Lung (tissue), 12 donors: ENCODE data around the gene PATE4. TPM values are rescaled to one million over a fixed set of nuclear protein-coding genes. Genes with fewer than 3 reads are reported as not detected.
"Not testable (repeated sequence)": the region's sequence is repeated elsewhere in the genome, so short reads cannot be mapped to it uniquely, and the experiment has no call there.

Experiments
- ATAC-seq: fragments of 200-7000 bp; cut with Tn5 transposase; one replicate; pipeline ENCODE4 v1.9.1; 2020; ENCODE audit warnings: moderate number of reproducible peaks; ENCODE audit not compliant: insufficient read depth, low FRiP score
- DNase-seq, 3 donors: peaks; one replicate each; pipeline ENCODE4 v3.0.0-alpha.2; 2013 to 2017
- H3K27ac ChIP-seq, 2 donors: one replicate each; pipeline ENCODE4 v1.5.1; 2013; ENCODE audit warnings: mild to moderate bottlenecking in 2 of 2, moderate library complexity in 2 of 2, control low read depth in 1 of 2, inconsistent platforms in 1 of 2, low read depth in 1 of 2, low read length in 1 of 2
- H3K27me3 ChIP-seq, 3 donors: one replicate each; pipeline ENCODE4 v1.5.1; 2013; ENCODE audit warnings: low read length in 2 of 3; ENCODE audit not compliant: control insufficient read depth in 3 of 3, insufficient read depth in 3 of 3
- H3K36me3 ChIP-seq, 4 donors: one replicate each; pipeline ENCODE4 v1.5.1; 2013; ENCODE audit warnings: low read length in 4 of 4, mild to moderate bottlenecking in 1 of 4, moderate library complexity in 1 of 4; ENCODE audit not compliant: control insufficient read depth in 4 of 4, insufficient read depth in 4 of 4
- H3K4me1 ChIP-seq, 5 donors: one replicate each; pipeline ENCODE4 v1.5.1; 2013; ENCODE audit warnings: low read length in 5 of 5, mild to moderate bottlenecking in 2 of 5, moderate library complexity in 1 of 5; ENCODE audit not compliant: control insufficient read depth in 5 of 5, insufficient read depth in 5 of 5
- H3K4me3 ChIP-seq: one replicate; pipeline ENCODE4 v1.5.1; 2013; ENCODE audit warnings: mild to moderate bottlenecking, control low read depth, moderate library complexity
- H3K9ac ChIP-seq, 2 donors: one replicate each; pipeline ENCODE4 v1.5.1; 2013; ENCODE audit warnings: low read length in 2 of 2, control low read depth in 1 of 2; ENCODE audit not compliant: insufficient read depth in 1 of 2
- H3K9me3 ChIP-seq, 4 donors: one replicate each; pipeline ENCODE4 v1.5.1; 2013; ENCODE audit warnings: low read length in 3 of 4, mild to moderate bottlenecking in 1 of 4, moderate library complexity in 1 of 4; ENCODE audit not compliant: control insufficient read depth in 4 of 4, insufficient read depth in 3 of 4
- CTCF ChIP-seq: IDR thresholded peaks from 2 replicates; pipeline ENCODE4 v1.5.1; 2012; ENCODE audit warnings: mild to moderate bottlenecking; ENCODE audit errors: control extremely low read depth, extremely low read depth
- WGBS, 2 donors: extraction: QIAGEN DNeasy Blood & Tissue Kit; methylation state at CpG; one replicate each; pipeline ENCODE4 v1.1.7; 2013; 5-methylcytosine and 5-hydroxymethylcytosine counted together
- polyA plus RNA-seq, 2 donors: library from polyadenylated mRNA; stranded (reverse); fragments of 200-250 nt; gene quantifications; one replicate each; pipeline ENCODE4 v1.2.1, GENCODE V29; 2013
- total RNA-seq, 2 donors: library from RNA; depleted of rRNA in 1 of 2; stranded (reverse); fragments of >200 nt in 1 of 2; gene quantifications; one replicate each; pipeline ENCODE4 v1.2.1, GENCODE V29; 2014 to 2021
- donor health status: control.
- donor health status: control.
- donor health status: Bipolar disorder and iron deficiency.
- donor health status: healthy.
- donor health status: DM: yes; HTN: yes; CAD: no.

The PATE4 gene
- total and polyA plus RNA-seq, 4 donors: not detected

GRCh38 chr11:125835748-125836147, 2.6 kb downstream of the PATE4 start:
- H3K27me3 ChIP-seq: no peaks in the 10 kb centered on the region
- no peak overlapping the region for H3K4me3 ChIP-seq
- no peaks in the 10 kb centered on the region for H3K4me1 ChIP-seq
- H3K9me3 ChIP-seq: peaks cover 0 to 3% (median 0%) of the 10 kb centered on the region in 4 donors
- no peak overlapping the region for H3K27ac ChIP-seq
- ATAC-seq (no peak), DNase-seq (no peak)
- no peaks in the 10 kb centered on the region for H3K36me3 ChIP-seq
- H3K9ac ChIP-seq: no peak overlapping the region
- no peak for TF ChIP-seq CTCF
- WGBS, 2 donors: 72 to 88% methylated on average over 6 of the region's 6 CpGs

- WGBS, 2 donors: 67 to 72% methylated on average over 3 of the region's 3 CpGs
- Histone ChIP-seq H3K4me1 (no peaks in the 10 kb centered on the region), H3K9ac (no peak overlapping the region), H3K4me3 (no peak overlapping the region), H3K27me3 (no peaks in the 10 kb centered on the region), H3K27ac (no peak overlapping the region), H3K36me3 (no peaks in the 10 kb centered on the region), H3K9me3 (peaks cover 0 to 11% (median 7%) of the 10 kb centered on the region in 4 donors)
- TF ChIP-seq CTCF: no peak
- DNase-seq (peak in 2 of 3 donors; percentile 6 to 12), ATAC-seq (no peak)
These were observed 9.3 kb downstream of the PATE4 start for GRCh38 chr11:125842321-125842948.

DNA sequence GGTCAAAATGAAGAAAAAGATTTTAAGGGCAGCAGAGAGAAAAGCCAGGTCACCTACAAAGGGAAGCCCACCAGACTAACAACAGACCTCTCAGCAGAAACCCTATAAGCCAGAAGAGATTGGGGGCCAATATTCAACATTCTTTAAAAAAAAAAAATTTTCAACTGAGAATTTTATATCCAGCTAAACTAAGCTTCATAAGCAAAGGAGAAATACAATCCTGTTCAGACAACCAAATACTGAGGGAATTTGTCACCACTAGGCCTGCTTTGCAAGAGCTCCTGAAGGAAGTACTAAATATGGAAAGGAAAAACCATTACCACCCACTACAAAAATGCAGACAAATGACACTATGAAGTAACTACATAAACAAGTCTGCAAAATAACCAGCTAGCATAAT, 13.1 kb downstream of the PATE4 start:
- ATAC-seq (no peak), DNase-seq (no peak)
- no peak overlapping the region for H3K4me3 ChIP-seq
- H3K27me3 ChIP-seq: no peaks in the 10 kb centered on the region
- no peak overlapping the region for H3K27ac ChIP-seq
- H3K36me3 ChIP-seq: no peaks in the 10 kb centered on the region
- H3K9ac ChIP-seq: no peak overlapping the region
- H3K4me1 ChIP-seq: no peaks in the 10 kb centered on the region
- peaks cover 0 to 13% (median 7%) of the 10 kb centered on the region in 4 donors for H3K9me3 ChIP-seq
- no peak for TF ChIP-seq CTCF

DNA sequence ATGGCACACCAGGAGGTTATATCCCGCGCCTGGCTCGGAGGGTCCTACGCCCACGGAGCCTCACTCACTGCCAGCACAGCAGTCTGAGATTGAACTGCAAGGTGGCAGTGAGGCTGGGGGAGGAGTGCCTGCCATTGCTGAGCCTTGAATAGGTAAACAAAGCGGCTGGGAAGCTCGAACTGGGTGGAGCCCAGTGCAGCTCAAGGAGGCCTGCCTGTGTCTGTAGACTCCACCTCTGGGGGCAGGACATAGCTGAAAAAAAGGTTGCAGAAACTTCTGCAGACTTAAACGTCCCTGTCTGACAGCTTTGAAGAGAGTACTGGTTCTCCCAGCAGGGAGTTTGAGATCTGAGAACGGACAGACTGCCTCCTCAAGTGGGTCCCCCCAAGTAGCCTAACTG, 24.6 kb downstream of the PATE4 start:
- not testable (repeated sequence) for H3K9ac ChIP-seq, H3K4me3 ChIP-seq, H3K27me3 ChIP-seq, H3K9me3 ChIP-seq, H3K36me3 ChIP-seq, H3K27ac ChIP-seq, ATAC-seq, H3K4me1 ChIP-seq, DNase-seq
- WGBS, 2 donors: 82 to 86% methylated on average over 9 of the region's 9 CpGs

GRCh38 chr11:125862786-125863185, 29.7 kb downstream of the PATE4 start:
- not testable (repeated sequence) for H3K4me3 ChIP-seq, H3K36me3 ChIP-seq, H3K9me3 ChIP-seq, DNase-seq, H3K27ac ChIP-seq, ATAC-seq, H3K9ac ChIP-seq, H3K27me3 ChIP-seq, H3K4me1 ChIP-seq
- 95 to 98% methylated on average over 16 to 26 of the region's 33 CpGs for WGBS, 2 donors

GRCh38 chr11:125865354-125865753, 32.2 kb downstream of the PATE4 start:
- not testable (repeated sequence) for H3K9ac ChIP-seq, H3K4me3 ChIP-seq, H3K27ac ChIP-seq, H3K36me3 ChIP-seq, ATAC-seq, H3K4me1 ChIP-seq, H3K9me3 ChIP-seq, DNase-seq, H3K27me3 ChIP-seq
- 89 to 91% methylated on average over 4 of the region's 4 CpGs for WGBS, 2 donors
